GM21447 (cell line): ENCODE data around the gene CACNA1B.

ENCODE experiments used
- ATAC-seq: cut with Tn5 transposase; IDR thresholded peaks from one replicate; pipeline ENCODE4 v1.9.1; 2021; ENCODE audit not compliant: unreplicated experiment

Gene CACNA1B

GRCh38 chr9:137959641-137960411 lies 82.2 kb downstream of the CACNA1B start:
- ATAC-seq: no peak

- no peak for ATAC-seq
These were observed 82.9 kb downstream of the CACNA1B start for GRCh38 chr9:137960496-137960895.

GRCh38 chr9:137963525-137963924 lies 85.9 kb downstream of the CACNA1B start:
- ATAC-seq: no peak

- no peak for ATAC-seq
These were observed 87.7 kb downstream of the CACNA1B start for GRCh38 chr9:137965177-137965795.

GRCh38 chr9:137967280-137967953 lies 89.8 kb downstream of the CACNA1B start:
- no peak for ATAC-seq

GRCh38 chr9:137968235-137968634 lies 90.7 kb downstream of the CACNA1B start:
- ATAC-seq: no peak

- ATAC-seq: no peak
These were observed 91.4 kb downstream of the CACNA1B start for GRCh38 chr9:137969008-137969407.

- ATAC-seq: no peak
These were observed 92.1 kb downstream of the CACNA1B start for GRCh38 chr9:137969685-137970084.

GRCh38 chr9:137970098-137970497 lies 92.5 kb downstream of the CACNA1B start:
- ATAC-seq: no peak

- ATAC-seq: no peak
These were observed 93.3 kb downstream of the CACNA1B start for GRCh38 chr9:137970686-137971476.

GRCh38 chr9:137971477-137972138 lies 94.0 kb downstream of the CACNA1B start:
- ATAC-seq: no peak

GRCh38 chr9:137972355-137972987 lies 94.9 kb downstream of the CACNA1B start:
- no peak for ATAC-seq

GRCh38 chr9:137972988-137973470 lies 95.4 kb downstream of the CACNA1B start:
- ATAC-seq: no peak

- no peak for ATAC-seq
These were observed 96.3 kb downstream of the CACNA1B start for GRCh38 chr9:137973829-137974416.

GRCh38 chr9:137974746-137975526 lies 97.4 kb downstream of the CACNA1B start:
- no peak for ATAC-seq

GRCh38 chr9:137975527-137975913 lies 97.9 kb downstream of the CACNA1B start:
- no peak for ATAC-seq

- ATAC-seq: no peak
These were observed 98.5 kb downstream of the CACNA1B start for GRCh38 chr9:137975936-137976565.

GRCh38 chr9:137977571-137978261 lies 100.1 kb downstream of the CACNA1B start:
- ATAC-seq: no peak
